DLD1 (cell line): ENCODE measurements around the gene YWHAQ.

ENCODE experiments used
- in situ Hi-C: cut with HindIII; loops from 2 replicates; pipeline ENCODE4 v1.10.0; 2017; ENCODE audit warnings: low sequenced_read_pairs

Gene YWHAQ

GRCh38 chr2:9630736-9631552 lies at the start of gene YWHAQ:
Gene YWHAQ (minus strand): TSS chr2:9630997. CDS start chr2:9630452, 545 bp downstream.
- in situ Hi-C loops = no loop called here

GRCh38 chr2:9680082-9680481 lies 49.3 kb upstream of the YWHAQ start:
- in situ Hi-C loops = no loop called here

GRCh38 chr2:9679218-9679617 lies 48.4 kb upstream of the YWHAQ start:
- in situ Hi-C loops = no loop called here

- in situ Hi-C loops = no loop called here
Measured at GRCh38 chr2:9678544-9678943, 47.7 kb upstream of the YWHAQ start.

GRCh38 chr2:9675415-9676351 lies 44.9 kb upstream of the YWHAQ start:
- in situ Hi-C loops = no loop called here

- in situ Hi-C loops = no loop called here
Measured at GRCh38 chr2:9674891-9675414, 44.2 kb upstream of the YWHAQ start.

GRCh38 chr2:9673914-9674481 lies 43.2 kb upstream of the YWHAQ start:
- in situ Hi-C loops = no loop called here

- in situ Hi-C loops = no loop called here
Measured at GRCh38 chr2:9668687-9669345, 38.0 kb upstream of the YWHAQ start.

GRCh38 chr2:9667826-9668225 lies 37.0 kb upstream of the YWHAQ start:
- in situ Hi-C loops = no loop called here

GRCh38 chr2:9666306-9666705 lies 35.5 kb upstream of the YWHAQ start:
- in situ Hi-C loops = no loop called here

GRCh38 chr2:9665898-9666297 lies 35.1 kb upstream of the YWHAQ start:
- in situ Hi-C loops = no loop called here

GRCh38 chr2:9664365-9664764 lies 33.6 kb upstream of the YWHAQ start:
- in situ Hi-C loops = no loop called here

- in situ Hi-C loops = no loop called here
Measured at GRCh38 chr2:9663008-9663879, 32.4 kb upstream of the YWHAQ start.

GRCh38 chr2:9661261-9661660 lies 30.5 kb upstream of the YWHAQ start:
- in situ Hi-C loops = no loop called here

- in situ Hi-C loops = no loop called here
Measured at GRCh38 chr2:9660781-9661180, 30.0 kb upstream of the YWHAQ start.

- in situ Hi-C loops = no loop called here
Measured at GRCh38 chr2:9660154-9660553, 29.4 kb upstream of the YWHAQ start.

GRCh38 chr2:9658972-9659371 lies 28.2 kb upstream of the YWHAQ start:
- in situ Hi-C loops = no loop called here

GRCh38 chr2:9657731-9658130 lies 26.9 kb upstream of the YWHAQ start:
- in situ Hi-C loops = no loop called here

- in situ Hi-C loops = no loop called here
Measured at GRCh38 chr2:9657083-9657482, 26.3 kb upstream of the YWHAQ start.

- in situ Hi-C loops = no loop called here
Measured at GRCh38 chr2:9656270-9656766, 25.5 kb upstream of the YWHAQ start.
